ENCODE data around the gene TMCC2.
"Not testable (repeated sequence)": the region's sequence is repeated elsewhere in the genome, so short reads cannot be mapped to it uniquely, and the experiment has no call there.

Gene TMCC2

GRCh38 chr1:205296154-205296553, 68.4 kb downstream of the TMCC2 start:
- Mint-ChIP-seq H3K4me3 (no peak overlapping the region), H3K4me1 (peaks cover 54% of the 10 kb centered on the region), H3K9me3 (no peaks in the 10 kb centered on the region), H3K36me3 (no peaks in the 10 kb centered on the region), H3K27me3 (no peaks in the 10 kb centered on the region), H3K27ac (no peak overlapping the region)
- no peak for DNase-seq (ENCODE audit: low spot score in 2 of 2)
- no peak for ATAC-seq (ENCODE audit: low read depth)

DNA sequence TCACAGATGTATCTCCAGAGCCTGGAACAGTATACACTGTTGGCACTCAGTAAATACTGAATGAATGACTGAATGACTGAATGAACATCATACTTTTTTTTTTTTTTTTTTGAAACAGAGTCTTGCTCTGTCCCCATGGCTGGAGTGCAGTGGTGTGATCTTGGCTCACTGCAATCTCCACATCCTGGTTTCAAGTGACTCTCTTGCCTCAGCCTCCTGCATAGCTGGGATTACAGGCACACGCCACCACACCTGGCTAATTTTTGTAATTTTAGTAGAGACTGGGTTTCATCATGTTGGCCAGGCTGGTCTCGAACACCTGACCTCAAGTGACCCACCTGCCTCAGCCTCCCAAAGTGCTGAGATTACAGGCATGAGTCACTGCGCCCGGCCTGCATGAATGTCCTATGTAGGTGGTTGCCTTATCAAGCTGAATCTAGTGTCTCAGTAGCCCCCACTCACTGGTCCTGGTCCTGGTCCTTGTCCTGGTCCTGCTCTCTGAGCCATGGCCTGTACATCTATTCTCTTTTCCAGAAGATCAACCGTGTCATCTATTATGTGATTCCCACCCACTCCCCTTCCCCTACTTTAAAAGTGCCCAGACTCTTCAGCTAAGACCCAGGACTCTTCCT, 69.9 kb downstream of the TMCC2 start:
- H3K9me3 Mint-ChIP-seq; H3K36me3 Mint-ChIP-seq; H3K4me3 Mint-ChIP-seq; H3K27me3 Mint-ChIP-seq; DNase-seq (ENCODE audit: low spot score in 2 of 2); ATAC-seq (ENCODE audit: low read depth): not testable (repeated sequence)
- Mint-ChIP-seq H3K4me1 (peaks cover 55% of the 10 kb centered on the region), H3K27ac (peak overlapping the region; percentile 71)

DNA sequence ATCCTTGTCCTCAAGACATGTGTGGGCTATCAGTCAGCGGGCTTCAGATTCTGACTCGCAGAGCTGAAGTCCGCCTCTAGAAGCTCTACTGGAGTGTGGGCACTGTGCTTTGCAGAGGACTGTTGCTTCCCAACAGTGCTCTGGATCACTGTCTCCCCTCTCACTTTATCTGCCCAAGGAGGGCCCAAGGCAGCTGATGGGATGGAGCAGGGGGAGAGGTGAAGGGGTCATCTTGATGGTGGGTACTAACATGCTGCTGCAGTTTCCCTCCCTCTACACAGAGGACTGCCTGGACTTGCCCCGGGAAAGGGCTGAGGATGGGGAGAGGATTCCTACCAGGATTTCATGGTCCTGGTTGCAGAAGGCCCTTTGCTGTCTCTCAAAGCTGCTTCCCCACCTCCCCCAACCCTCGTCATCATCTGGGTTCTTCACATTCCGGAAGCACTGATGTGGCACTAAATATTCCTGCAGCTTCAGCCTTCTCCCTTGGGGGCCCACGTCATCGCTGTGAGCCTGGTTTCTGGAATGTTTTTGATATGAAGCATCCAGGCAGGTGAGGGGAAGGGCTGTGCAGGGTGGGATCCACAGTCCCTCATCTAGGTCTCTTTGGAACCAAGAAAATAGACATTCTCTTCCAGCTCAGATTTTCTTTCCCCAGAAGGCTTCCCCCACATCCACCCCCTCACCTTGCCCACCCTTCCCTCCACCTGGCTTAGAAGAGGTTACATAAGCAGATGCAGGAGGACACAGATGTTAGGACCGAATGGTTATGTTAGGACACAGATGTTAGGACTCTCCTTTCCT, 70.6 kb downstream of the TMCC2 start:
- peak overlapping the region; percentile 71 for H3K27ac Mint-ChIP-seq
- ATAC-seq (ENCODE audit: low read depth): no peak
- no peaks in the 10 kb centered on the region for H3K27me3 Mint-ChIP-seq
- no peaks in the 10 kb centered on the region for H3K9me3 Mint-ChIP-seq
- H3K36me3 Mint-ChIP-seq: peaks cover 9% of the 10 kb centered on the region
- peaks cover 51% of the 10 kb centered on the region for H3K4me1 Mint-ChIP-seq
- no peak overlapping the region for H3K4me3 Mint-ChIP-seq
- DNase-seq (ENCODE audit: low spot score in 2 of 2): no peak

- no peak for ATAC-seq (ENCODE audit: low read depth)
- H3K27ac Mint-ChIP-seq: no peak overlapping the region
- H3K36me3 Mint-ChIP-seq: peaks cover 17% of the 10 kb centered on the region
Observed at GRCh38 chr1:205300149-205300548, 72.4 kb downstream of the TMCC2 start.

DNA sequence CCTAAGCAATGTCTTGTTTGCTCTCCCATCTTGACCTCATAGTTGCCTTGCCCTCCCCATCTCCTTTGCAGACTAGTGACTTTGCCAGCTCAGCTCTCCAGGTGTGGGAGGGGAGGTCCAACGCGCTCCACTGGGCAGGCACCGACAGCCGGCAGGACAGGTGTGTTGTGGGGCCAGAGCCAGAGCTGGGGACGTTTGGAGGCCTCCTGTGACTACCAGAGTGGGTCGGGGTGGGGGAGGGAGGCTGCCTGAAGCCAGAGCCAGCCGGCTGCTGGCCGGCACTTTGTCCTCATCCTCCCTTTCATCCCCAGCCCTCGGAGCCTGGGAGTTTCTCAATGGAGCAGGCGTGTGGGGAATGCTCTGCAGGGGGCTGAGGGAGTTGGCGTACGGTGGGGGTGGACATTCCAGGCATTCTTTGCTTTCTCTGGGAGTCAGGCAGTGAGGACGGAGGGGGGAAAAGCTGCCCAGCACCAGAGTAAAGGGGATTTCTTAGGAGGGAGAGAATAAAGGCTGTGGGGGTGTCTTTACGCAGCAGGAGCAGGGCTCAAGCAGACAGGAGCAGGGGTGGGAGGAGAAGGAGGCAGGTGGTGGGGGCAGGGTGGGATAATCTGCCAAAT, 73.6 kb downstream of the TMCC2 start:
- Mint-ChIP-seq H3K9me3 (no peaks in the 10 kb centered on the region), H3K27ac (peak overlapping the region; percentile 86), H3K4me1 (peaks cover 40% of the 10 kb centered on the region), H3K4me3 (peak overlapping the region; percentile 35), H3K36me3 (peaks cover 21% of the 10 kb centered on the region), H3K27me3 (no peaks in the 10 kb centered on the region)
- DNase-seq (ENCODE audit: low spot score in 2 of 2) (no peak), ATAC-seq (ENCODE audit: low read depth) (peak; percentile 69)

More at GRCh38 chr1:205300149-205300548, 72.4 kb downstream of the TMCC2 start:
- H3K9me3 Mint-ChIP-seq: no peaks in the 10 kb centered on the region
- peaks cover 44% of the 10 kb centered on the region for H3K4me1 Mint-ChIP-seq
- DNase-seq (ENCODE audit: low spot score in 2 of 2): no peak
- H3K27me3 Mint-ChIP-seq: no peaks in the 10 kb centered on the region
- no peak overlapping the region for H3K4me3 Mint-ChIP-seq

GRCh38 chr1:205301842-205302588, 74.3 kb downstream of the TMCC2 start:
- ATAC-seq (ENCODE audit: low read depth) (no peak), DNase-seq (ENCODE audit: low spot score in 2 of 2) (no peak)
- Mint-ChIP-seq H3K9me3 (no peaks in the 10 kb centered on the region), H3K4me1 (peaks cover 42% of the 10 kb centered on the region), H3K36me3 (peaks cover 24% of the 10 kb centered on the region), H3K27me3 (no peaks in the 10 kb centered on the region), H3K4me3 (no peak overlapping the region), H3K27ac (peak overlapping the region; percentile 42)

DNA sequence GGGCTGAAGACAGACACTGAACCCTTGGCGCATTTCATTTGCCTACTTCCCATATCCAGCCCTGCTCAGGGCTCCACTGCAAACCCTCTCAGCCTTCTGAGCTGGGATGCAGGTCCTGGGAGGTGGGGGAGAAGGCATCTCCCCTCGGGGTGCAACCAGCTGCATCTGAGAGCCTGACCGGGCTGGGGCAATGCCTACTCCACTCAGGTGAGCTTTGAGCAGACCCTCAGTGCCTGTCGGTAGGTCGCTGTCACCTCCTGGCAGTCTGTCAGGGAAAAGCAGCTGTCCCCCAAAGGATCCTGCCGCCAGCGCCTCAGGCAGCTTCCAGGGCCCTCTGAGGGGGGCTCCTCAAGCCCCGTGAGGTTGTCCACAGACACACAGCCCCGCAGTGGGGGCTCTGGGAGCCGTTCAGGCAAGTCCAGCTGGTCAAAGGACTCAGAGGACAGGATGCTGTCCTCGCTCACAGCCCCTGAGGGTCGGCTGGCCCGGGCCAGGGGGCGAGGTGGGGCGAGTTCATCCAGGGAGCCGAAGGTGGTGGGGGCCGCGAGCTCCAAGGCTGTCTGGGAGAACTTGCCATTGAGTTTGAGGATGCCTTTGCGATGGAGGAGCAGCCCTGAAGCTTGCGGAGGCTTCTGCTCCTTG, 75.6 kb downstream of the TMCC2 start:
- ATAC-seq (ENCODE audit: low read depth): no peak
- Mint-ChIP-seq H3K9me3 (no peaks in the 10 kb centered on the region), H3K27me3 (no peaks in the 10 kb centered on the region), H3K4me1 (peaks cover 37% of the 10 kb centered on the region), H3K36me3 (peaks cover 31% of the 10 kb centered on the region), H3K4me3 (no peak overlapping the region), H3K27ac (no peak overlapping the region)
- DNase-seq (ENCODE audit: low spot score in 2 of 2): no peak

- ATAC-seq (ENCODE audit: low read depth) (no peak), DNase-seq (ENCODE audit: low spot score in 2 of 2) (no peak)
- Mint-ChIP-seq H3K4me3 (no peak overlapping the region), H3K9me3 (no peaks in the 10 kb centered on the region), H3K36me3 (peaks cover 32% of the 10 kb centered on the region), H3K27me3 (no peaks in the 10 kb centered on the region), H3K27ac (no peak overlapping the region), H3K4me1 (peaks cover 37% of the 10 kb centered on the region)
Observed at GRCh38 chr1:205304046-205304694, 76.4 kb downstream of the TMCC2 start.

GRCh38 chr1:205304695-205305070, 76.9 kb downstream of the TMCC2 start:
- Mint-ChIP-seq H3K4me3 (no peak overlapping the region), H3K27ac (peak overlapping the region; percentile 50), H3K4me1 (peaks cover 39% of the 10 kb centered on the region), H3K27me3 (no peaks in the 10 kb centered on the region), H3K9me3 (no peaks in the 10 kb centered on the region), H3K36me3 (peaks cover 35% of the 10 kb centered on the region)
- ATAC-seq (ENCODE audit: low read depth): no peak
- DNase-seq (ENCODE audit: low spot score in 2 of 2): no peak

GRCh38 chr1:205306929-205307566, 79.3 kb downstream of the TMCC2 start:
- peaks cover 46% of the 10 kb centered on the region for H3K36me3 Mint-ChIP-seq
- DNase-seq (ENCODE audit: low spot score in 2 of 2) (no peak), ATAC-seq (ENCODE audit: low read depth) (no peak)
- no peak overlapping the region for H3K4me3 Mint-ChIP-seq
- H3K9me3 Mint-ChIP-seq: no peaks in the 10 kb centered on the region
- H3K27ac Mint-ChIP-seq: no peak overlapping the region
- H3K4me1 Mint-ChIP-seq: peaks cover 41% of the 10 kb centered on the region
- H3K27me3 Mint-ChIP-seq: no peaks in the 10 kb centered on the region

DNA sequence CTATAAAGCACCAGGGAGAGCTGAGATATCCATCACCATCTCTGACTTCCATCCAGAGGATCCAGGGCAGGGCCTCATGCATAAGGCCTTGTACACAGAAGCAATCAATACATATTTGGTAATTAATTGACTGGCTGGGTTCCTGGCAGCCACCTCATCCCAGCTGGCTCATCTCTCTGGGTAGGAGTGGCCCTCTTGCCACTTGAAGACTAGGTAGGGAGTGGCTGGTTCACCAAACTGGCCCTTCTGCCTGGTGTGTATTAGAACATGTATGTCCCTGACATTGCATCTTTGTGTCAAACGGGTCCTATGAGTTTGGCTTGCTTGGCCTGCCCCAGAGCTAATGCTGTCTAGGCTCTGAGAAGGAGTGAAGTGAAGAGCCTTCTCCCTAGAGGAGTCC, 82.0 kb downstream of the TMCC2 start:
- DNase-seq (ENCODE audit: low spot score in 2 of 2) (no peak), ATAC-seq (ENCODE audit: low read depth) (no peak)
- Mint-ChIP-seq H3K36me3 (peaks cover 36% of the 10 kb centered on the region), H3K9me3 (no peaks in the 10 kb centered on the region), H3K27me3 (no peaks in the 10 kb centered on the region), H3K4me1 (peaks cover 58% of the 10 kb centered on the region), H3K4me3 (no peak overlapping the region), H3K27ac (peak overlapping the region; percentile 99)

DNA sequence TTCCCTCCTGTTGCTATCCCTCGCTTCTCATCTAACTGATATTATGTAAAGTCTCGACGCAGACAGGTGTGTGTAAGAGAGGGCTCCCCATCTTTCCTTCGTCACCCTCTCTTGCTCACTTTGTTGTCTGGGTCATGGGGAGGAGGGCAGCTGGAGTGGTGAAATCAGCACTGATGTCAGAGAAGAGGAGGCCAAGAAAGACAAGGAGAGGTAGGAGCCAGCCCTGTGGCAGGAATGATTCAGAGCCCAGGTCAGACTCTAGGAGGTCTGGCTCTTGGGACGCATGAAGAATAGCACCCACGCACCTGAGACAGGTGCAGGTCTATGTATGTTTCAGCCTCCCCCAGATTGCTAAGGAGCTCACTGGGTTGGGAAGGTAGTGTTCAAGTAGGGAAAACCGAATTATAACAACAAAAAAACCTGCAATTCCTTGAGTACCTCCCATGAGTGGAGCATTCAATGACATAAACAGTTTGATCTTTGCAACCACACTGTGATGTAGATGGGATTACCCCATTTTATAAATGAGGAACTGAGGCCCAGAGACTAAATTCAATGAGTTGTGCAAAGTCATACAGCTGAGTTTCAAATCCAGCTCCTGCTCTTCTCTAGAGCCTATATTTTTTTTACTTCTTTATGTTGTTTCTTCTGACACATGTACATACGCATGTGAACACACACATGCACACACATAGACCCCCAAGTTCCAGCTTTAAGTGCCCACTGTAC, 83.4 kb downstream of the TMCC2 start:
- peak overlapping the region; percentile 99 for H3K27ac Mint-ChIP-seq
- peaks cover 62% of the 10 kb centered on the region for H3K4me1 Mint-ChIP-seq
- peaks cover 27% of the 10 kb centered on the region for H3K36me3 Mint-ChIP-seq
- DNase-seq (ENCODE audit: low spot score in 2 of 2) (peak; percentile 26 to 51), ATAC-seq (ENCODE audit: low read depth) (peak; percentile 67)
- H3K4me3 Mint-ChIP-seq: peak overlapping the region; percentile 74
- no peaks in the 10 kb centered on the region for H3K27me3 Mint-ChIP-seq
- H3K9me3 Mint-ChIP-seq: no peaks in the 10 kb centered on the region
